ENCODE measurements around the gene MEGF11. TPM values are rescaled to one million over a fixed set of nuclear protein-coding genes. Genes with fewer than 3 reads are reported as not detected.
"Not testable (repeated sequence)": the region's sequence is repeated elsewhere in the genome, so short reads cannot be mapped to it uniquely, and the experiment has no call there.

MEGF11 gene
- total RNA-seq, 1 donor from 2014 or later = not detected

- no peak for DNase-seq
- intact Hi-C loops (cut with DNase I) = no loop called here
- no peak for ATAC-seq (ENCODE audit: poor library complexity)
These were observed 237.4 kb downstream of the MEGF11 start for GRCh38 chr15:66016199-66016598.

GRCh38 chr15:66014635-66015182 lies 238.8 kb downstream of the MEGF11 start:
- DNase-seq (no peak), ATAC-seq (ENCODE audit: poor library complexity) (no peak)
- intact Hi-C loops (cut with DNase I) = no loop called here

- ATAC-seq (ENCODE audit: poor library complexity) (no peak), DNase-seq (no peak)
- intact Hi-C loops (cut with DNase I) = no loop called here
These were observed 239.5 kb downstream of the MEGF11 start for GRCh38 chr15:66014022-66014421.

- intact Hi-C loops (cut with DNase I) = no loop called here
- DNase-seq (no peak), ATAC-seq (ENCODE audit: poor library complexity) (no peak)
These were observed 244.5 kb downstream of the MEGF11 start for GRCh38 chr15:66008940-66009562.

- intact Hi-C loops (cut with DNase I) = no loop called here
- DNase-seq (no peak), ATAC-seq (ENCODE audit: poor library complexity) (no peak)
These were observed 245.8 kb downstream of the MEGF11 start for GRCh38 chr15:66007663-66008262.

GRCh38 chr15:66006986-66007385 lies 246.6 kb downstream of the MEGF11 start:
- intact Hi-C loops (cut with DNase I) = no loop called here
- DNase-seq (no peak), ATAC-seq (ENCODE audit: poor library complexity) (no peak)

- ATAC-seq (ENCODE audit: poor library complexity) (no peak), DNase-seq (no peak)
- intact Hi-C loops (cut with DNase I) = no loop called here
These were observed 248.8 kb downstream of the MEGF11 start for GRCh38 chr15:66004618-66005262.

GRCh38 chr15:66003129-66003528 lies 250.4 kb downstream of the MEGF11 start:
- ATAC-seq (ENCODE audit: poor library complexity); intact Hi-C loops (cut with DNase I); DNase-seq: not testable (repeated sequence)

- DNase-seq = no peak
- intact Hi-C loops (cut with DNase I) = no loop called here
These were observed 251.7 kb downstream of the MEGF11 start for GRCh38 chr15:66001717-66002426.

GRCh38 chr15:66001042-66001441 lies 252.5 kb downstream of the MEGF11 start:
- ATAC-seq (ENCODE audit: poor library complexity) = no peak
- DNase-seq = no peak
- intact Hi-C loops (cut with DNase I) = no loop called here

More at GRCh38 chr15:66001717-66002426, 251.7 kb downstream of the MEGF11 start:
- ATAC-seq (ENCODE audit: poor library complexity) = no peak

GRCh38 chr15:65998486-65998885 lies 255.1 kb downstream of the MEGF11 start:
- ATAC-seq (ENCODE audit: poor library complexity) = no peak
- no peak for DNase-seq
- intact Hi-C loops (cut with DNase I) = no loop called here

GRCh38 chr15:65996901-65997300 lies 256.6 kb downstream of the MEGF11 start:
- no peak for ATAC-seq (ENCODE audit: poor library complexity)
- no peak for DNase-seq
- intact Hi-C loops (cut with DNase I) = no loop called here

GRCh38 chr15:65994832-65995231 lies 258.7 kb downstream of the MEGF11 start:
- DNase-seq = no peak
- intact Hi-C loops (cut with DNase I) = no loop called here
- no peak for ATAC-seq (ENCODE audit: poor library complexity)

GRCh38 chr15:65993762-65994161 lies 259.8 kb downstream of the MEGF11 start:
- intact Hi-C loops (cut with DNase I) = no loop called here
- DNase-seq = no peak
- no peak for ATAC-seq (ENCODE audit: poor library complexity)

- intact Hi-C loops (cut with DNase I) = no loop called here
- no peak for ATAC-seq (ENCODE audit: poor library complexity)
- DNase-seq = no peak
These were observed 260.3 kb downstream of the MEGF11 start for GRCh38 chr15:65993236-65993635.

GRCh38 chr15:65991721-65992483 lies 261.6 kb downstream of the MEGF11 start:
- ATAC-seq (ENCODE audit: poor library complexity) (no peak), DNase-seq (no peak)
- intact Hi-C loops (cut with DNase I) = no loop called here

GRCh38 chr15:65990298-65990981 lies 263.1 kb downstream of the MEGF11 start:
- intact Hi-C loops (cut with DNase I) = no loop called here

GRCh38 chr15:65987100-65987499 lies 266.4 kb downstream of the MEGF11 start:
- DNase-seq (no peak), ATAC-seq (ENCODE audit: poor library complexity) (no peak)
- intact Hi-C loops (cut with DNase I) = no loop called here

More at GRCh38 chr15:65990298-65990981, 263.1 kb downstream of the MEGF11 start:
- ATAC-seq (ENCODE audit: poor library complexity) (no peak), DNase-seq (no peak)

Measured in Right ventricle myocardium superior (tissue), 1 donor.